GM19351 (cell line): Measurements from ENCODE around the gene PADI1.

Source experiments
- ATAC-seq: cut with Tn5 transposase; IDR thresholded peaks from one replicate; pipeline ENCODE4 v1.9.1; 2021; ENCODE audit warnings: mild to moderate bottlenecking, moderate library complexity; ENCODE audit not compliant: unreplicated experiment

PADI1 gene

GRCh38 chr1:17214876-17215544 is 10.1 kb downstream of the PADI1 start:
- no peak for ATAC-seq

GRCh38 chr1:17215545-17215890 is 10.6 kb downstream of the PADI1 start:
- no peak for ATAC-seq

- no peak for ATAC-seq
These were observed 11.2 kb downstream of the PADI1 start for GRCh38 chr1:17216078-17216477.

GRCh38 chr1:17217607-17218006 is 12.7 kb downstream of the PADI1 start:
- no peak for ATAC-seq

- no peak for ATAC-seq
These were observed 14.0 kb downstream of the PADI1 start for GRCh38 chr1:17218939-17219338.

GRCh38 chr1:17220287-17220686 is 15.4 kb downstream of the PADI1 start:
- ATAC-seq, result no peak

GRCh38 chr1:17222557-17222956 is 17.6 kb downstream of the PADI1 start:
- ATAC-seq, result no peak

GRCh38 chr1:17224434-17224833 is 19.5 kb downstream of the PADI1 start:
- no peak for ATAC-seq

- ATAC-seq, result no peak
These were observed 20.2 kb downstream of the PADI1 start for GRCh38 chr1:17225140-17225539.

- ATAC-seq, result no peak
These were observed 22.5 kb downstream of the PADI1 start for GRCh38 chr1:17227358-17227915.

GRCh38 chr1:17228619-17229018 is 23.7 kb downstream of the PADI1 start:
- ATAC-seq, result no peak

GRCh38 chr1:17229379-17229778 is 24.5 kb downstream of the PADI1 start:
- no peak for ATAC-seq

GRCh38 chr1:17230106-17230505 is 25.2 kb downstream of the PADI1 start:
- no peak for ATAC-seq

- no peak for ATAC-seq
These were observed 25.9 kb downstream of the PADI1 start for GRCh38 chr1:17230671-17231310.

GRCh38 chr1:17232759-17233661 is 28.1 kb downstream of the PADI1 start:
- ATAC-seq, result no peak

- no peak for ATAC-seq
These were observed 28.9 kb downstream of the PADI1 start for GRCh38 chr1:17233675-17234320.

- no peak for ATAC-seq
These were observed 29.5 kb downstream of the PADI1 start for GRCh38 chr1:17234405-17234804.

- no peak for ATAC-seq
These were observed 30.4 kb downstream of the PADI1 start for GRCh38 chr1:17235135-17235885.

GRCh38 chr1:17236779-17237560 is 32.0 kb downstream of the PADI1 start:
- no peak for ATAC-seq

- no peak for ATAC-seq
These were observed 32.6 kb downstream of the PADI1 start for GRCh38 chr1:17237561-17237903.
